ENCODE data around the gene CENPK. TPM values are rescaled to one million over a fixed set of nuclear protein-coding genes. Genes with fewer than 3 reads are reported as not detected.

Gene CENPK
- polyA plus RNA-seq = 5.6 and 6.5 TPM in 2 replicates
- 8.3 and 30.6 TPM in 2 replicates for polyA minus RNA-seq

GRCh38 chr5:65562731-65563701 is at the start of gene CENPK, which contains the start of gene PPWD1:
Gene CENPK, minus strand, starts transcription at chr5:65563168. Its CDS starts 8,261 bp downstream, at chr5:65554907.
Gene PPWD1, plus strand, starts transcription at chr5:65563296. Its CDS starts 15 bp downstream, at chr5:65563311.
- Histone ChIP-seq H3F3A (ENCODE audit: insufficient read depth, low read length, poor library complexity, severe bottlenecking) (peaks cover 3% of the 10 kb centered on the region), H3K27me3 (ENCODE audit: insufficient read depth, low read depth, low read length) (no peaks in the 10 kb centered on the region), H3K4me2 (ENCODE audit: low read length) (peak within 1 kb of the TSS; percentile 79), H3K27ac (ENCODE audit: low read length) (peak within 1 kb of the TSS; percentile 92), H2AFZ (ENCODE audit: low read depth, low read length) (peak within 1 kb of the TSS; percentile 90), H3K9me2 (ENCODE audit: insufficient read depth, low read length) (no peaks in the 10 kb centered on the region), H3K9me3 (ENCODE audit: low read length) (no peaks in the 10 kb centered on the region), H3K79me2 (replicated peaks; ENCODE audit: insufficient read depth, low read length) (peaks cover 55% of the 10 kb centered on the region), H3K4me3 (ENCODE audit: low read length) (peak within 1 kb of the TSS; percentile 77), H4K20me1 (ENCODE audit: insufficient read depth) (no peaks in the 10 kb centered on the region), H3K9ac (ENCODE audit: low read length) (peak within 1 kb of the TSS; percentile 79), H3K36me3 (ENCODE audit: insufficient read depth, low read length) (no peaks in the 10 kb centered on the region)
- TF ChIP-seq POLR2AphosphoS5 (IDR thresholded peaks at IDR 0.05) = peak; percentile 93
- TF ChIP-seq TAF1 (IDR thresholded peaks at IDR 0.05; ENCODE audit: low read depth) = peak; percentile 80
- peak; percentile 57 for TF ChIP-seq EP300 (conservative IDR thresholded peaks at IDR 0.05; ENCODE audit: poor library complexity, severe bottlenecking)
- TF ChIP-seq SMC3 (conservative IDR thresholded peaks at IDR 0.05; ENCODE audit: poor library complexity) = peak; percentile 55
- peak; percentile 88 for TF ChIP-seq REST (IDR thresholded peaks at IDR 0.05; ENCODE audit: borderline replicate concordance)
- peak; percentile 95 for TF ChIP-seq MXI1 (conservative IDR thresholded peaks at IDR 0.05; ENCODE audit: poor library complexity, severe bottlenecking)
- no peak for TF ChIP-seq EZH2 (IDR thresholded peaks at IDR 0.05; ENCODE audit: borderline replicate concordance, insufficient read depth, low read length, poor library complexity, severe bottlenecking)
- TF ChIP-seq CTCF (IDR thresholded peaks at IDR 0.05; ENCODE audit: poor library complexity, severe bottlenecking) = no peak
- peak; percentile 61 for TF ChIP-seq RAD21 (conservative IDR thresholded peaks at IDR 0.05)

- Histone ChIP-seq H3K9me3 (ENCODE audit: low read length) (no peaks in the 10 kb centered on the region), H3K9me2 (ENCODE audit: insufficient read depth, low read length) (no peaks in the 10 kb centered on the region), H3K4me2 (ENCODE audit: low read length) (no peak overlapping the region), H3K36me3 (ENCODE audit: insufficient read depth, low read length) (peaks cover 10% of the 10 kb centered on the region), H3K9ac (ENCODE audit: low read length) (no peak overlapping the region), H3K27me3 (ENCODE audit: insufficient read depth, low read depth, low read length) (no peaks in the 10 kb centered on the region), H2AFZ (ENCODE audit: low read depth, low read length) (no peak overlapping the region), H4K20me1 (ENCODE audit: insufficient read depth) (no peaks in the 10 kb centered on the region), H3K79me2 (replicated peaks; ENCODE audit: insufficient read depth, low read length) (peaks cover 5% of the 10 kb centered on the region), H3F3A (ENCODE audit: insufficient read depth, low read length, poor library complexity, severe bottlenecking) (no peaks in the 10 kb centered on the region), H3K27ac (ENCODE audit: low read length) (no peak overlapping the region), H3K4me3 (ENCODE audit: low read length) (no peak overlapping the region)
- no peak for TF ChIP-seq MXI1 (conservative IDR thresholded peaks at IDR 0.05; ENCODE audit: poor library complexity, severe bottlenecking)
- no peak for TF ChIP-seq CTCF (IDR thresholded peaks at IDR 0.05; ENCODE audit: poor library complexity, severe bottlenecking)
- no peak for TF ChIP-seq SMC3 (conservative IDR thresholded peaks at IDR 0.05; ENCODE audit: poor library complexity)
- TF ChIP-seq RAD21 (conservative IDR thresholded peaks at IDR 0.05) = no peak
- TF ChIP-seq EZH2 (IDR thresholded peaks at IDR 0.05; ENCODE audit: borderline replicate concordance, insufficient read depth, low read length, poor library complexity, severe bottlenecking) = no peak
- no peak for TF ChIP-seq EP300 (conservative IDR thresholded peaks at IDR 0.05; ENCODE audit: poor library complexity, severe bottlenecking)
- no peak for TF ChIP-seq POLR2AphosphoS5 (IDR thresholded peaks at IDR 0.05)
- TF ChIP-seq REST (IDR thresholded peaks at IDR 0.05; ENCODE audit: borderline replicate concordance) = no peak
- TF ChIP-seq TAF1 (IDR thresholded peaks at IDR 0.05; ENCODE audit: low read depth) = no peak
Measured at GRCh38 chr5:65612298-65612907, 49.4 kb upstream of the CENPK start.
